Left ventricle myocardium inferior (tissue), 1 donor: ENCODE measurements around the gene MYO16. TPM values are rescaled to one million over a fixed set of nuclear protein-coding genes. Genes with fewer than 3 reads are reported as not detected.
A peak's percentile ranks its signal among the peaks of the same experiment; 100 is the strongest.

Experiments
- DNase-seq: peaks from one replicate; pipeline ENCODE4 v3.0.0-alpha.2; 2020
- H3K27ac ChIP-seq: fragments of 200-600 bp; replicated peaks from 2 replicates; pipeline ENCODE4 v1.8.0; 2021
- H3K27me3 ChIP-seq: fragments of 200-600 bp; 2 replicates; pipeline ENCODE4 v1.8.0; 2021; ENCODE audit warnings: low read depth
- H3K36me3 ChIP-seq: fragments of 200-600 bp; 2 replicates; pipeline ENCODE4 v1.8.0; 2021
- H3K4me1 ChIP-seq: fragments of 200-600 bp; 2 replicates; pipeline ENCODE4 v1.8.0; 2021
- H3K4me3 ChIP-seq: fragments of 200-600 bp; 2 replicates; pipeline ENCODE4 v1.8.0; 2021; ENCODE audit warnings: mild to moderate bottlenecking, moderate library complexity
- H3K9me3 ChIP-seq: fragments of 200-600 bp; replicated peaks from 2 replicates; pipeline ENCODE4 v1.8.0; 2021
- CTCF ChIP-seq: fragments of 200-600 bp; IDR thresholded peaks from 2 replicates; pipeline ENCODE4 v1.8.0; 2021; ENCODE audit warnings: antibody characterized with exemption, mild to moderate bottlenecking, borderline replicate concordance
- intact Hi-C: fragments of 100-400 bp; cut with micrococcal nuclease; formaldehyde crosslinking; loops from one replicate; pipeline ENCODE4 v1.11.0; 2022
- total RNA-seq: library from RNA; stranded (reverse); fragmentation: NEBNext Ultra II Directional; extraction: Animal tissue kit (Norgen Biotek cat#: 25700); gene quantifications from one replicate; pipeline ENCODE4 v1.2.1, GENCODE V29; 2021
- donor health status: DM: no; HTN: yes; CAD: no; lungs with severe emphysema.

Gene MYO16
- total RNA-seq, 1 donor from 2014 or later, result 1.7 TPM

- H3K27ac ChIP-seq, result no peak overlapping the region
- no peak for TF ChIP-seq CTCF
- H3K36me3 ChIP-seq, result no peaks in the 10 kb centered on the region
- H3K4me3 ChIP-seq, result peak overlapping the region; percentile 62
- no peaks in the 10 kb centered on the region for H3K9me3 ChIP-seq
- peaks cover 44% of the 10 kb centered on the region for H3K27me3 ChIP-seq
- H3K4me1 ChIP-seq, result peaks cover 6% of the 10 kb centered on the region
- intact Hi-C loops, result loop anchor here (10.0 kb wide), 1 partner anchor 994 kb away; no protein-coding TSS in a partner anchor
- DNase-seq, result no peak
Observed at GRCh38 chr13:109140479-109141349, 511.3 kb downstream of the MYO16 start.

GRCh38 chr13:109141706-109142105, 512.3 kb downstream of the MYO16 start:
- DNase-seq, result no peak
- no peak overlapping the region for H3K27ac ChIP-seq
- intact Hi-C loops, result loop anchor here (10.0 kb wide), 1 partner anchor 993 kb away; no protein-coding TSS in a partner anchor
- no peaks in the 10 kb centered on the region for H3K36me3 ChIP-seq
- peaks cover 44% of the 10 kb centered on the region for H3K27me3 ChIP-seq
- peaks cover 8% of the 10 kb centered on the region for H3K4me1 ChIP-seq
- no peaks in the 10 kb centered on the region for H3K9me3 ChIP-seq
- no peak overlapping the region for H3K4me3 ChIP-seq
- no peak for TF ChIP-seq CTCF

- H3K36me3 ChIP-seq, result no peaks in the 10 kb centered on the region
- peaks cover 8% of the 10 kb centered on the region for H3K4me1 ChIP-seq
- H3K27me3 ChIP-seq, result peaks cover 35% of the 10 kb centered on the region
- no peaks in the 10 kb centered on the region for H3K9me3 ChIP-seq
- H3K4me3 ChIP-seq, result no peak overlapping the region
- no peak for TF ChIP-seq CTCF
- H3K27ac ChIP-seq, result no peak overlapping the region
- intact Hi-C loops, result loop anchor here (10.0 kb wide), 1 partner anchor 990 kb away; no protein-coding TSS in a partner anchor
- DNase-seq, result no peak
Observed at GRCh38 chr13:109144693-109145437, 515.5 kb downstream of the MYO16 start.

- H3K27ac ChIP-seq, result no peak overlapping the region
- peaks cover 27% of the 10 kb centered on the region for H3K27me3 ChIP-seq
- H3K36me3 ChIP-seq, result no peaks in the 10 kb centered on the region
- no peak for DNase-seq
- H3K4me3 ChIP-seq, result no peak overlapping the region
- peak; percentile 78 for TF ChIP-seq CTCF
- intact Hi-C loops, result loop anchor here (10.0 kb wide), 1 partner anchor 989 kb away; no protein-coding TSS in a partner anchor
- no peaks in the 10 kb centered on the region for H3K9me3 ChIP-seq
- H3K4me1 ChIP-seq, result peaks cover 3% of the 10 kb centered on the region
Observed at GRCh38 chr13:109145631-109146030, 516.2 kb downstream of the MYO16 start.

DNA sequence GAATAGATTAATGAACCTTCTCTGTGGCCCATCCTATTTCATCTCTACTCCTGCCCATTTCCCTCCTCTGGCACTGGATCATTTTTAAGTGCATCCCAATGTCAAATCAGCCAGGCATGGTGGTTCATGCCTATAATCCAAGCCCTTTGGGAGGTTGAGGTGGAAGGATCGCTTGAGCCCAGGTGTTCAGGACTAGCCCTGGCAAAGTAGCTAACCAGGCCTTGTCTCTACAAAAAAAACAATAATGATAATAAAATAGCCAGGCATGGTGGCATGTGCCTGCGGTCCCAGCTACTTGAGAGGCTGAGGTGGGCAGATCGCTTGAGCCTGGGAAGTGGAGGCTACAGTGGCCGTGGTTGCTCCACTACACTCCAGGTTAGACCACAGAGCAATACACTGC, 517.0 kb downstream of the MYO16 start:
- no peak for TF ChIP-seq CTCF
- no peaks in the 10 kb centered on the region for H3K36me3 ChIP-seq
- H3K4me1 ChIP-seq, result peaks cover 3% of the 10 kb centered on the region
- DNase-seq, result no peak
- peaks cover 20% of the 10 kb centered on the region for H3K27me3 ChIP-seq
- H3K9me3 ChIP-seq, result no peaks in the 10 kb centered on the region
- intact Hi-C loops, result loop anchor here (10.0 kb wide), 1 partner anchor 988 kb away; no protein-coding TSS in a partner anchor
- H3K4me3 ChIP-seq, result no peak overlapping the region
- H3K27ac ChIP-seq, result no peak overlapping the region
